GM23338 (cell line): ENCODE measurements around the gene PAM. TPM values are rescaled to one million over a fixed set of nuclear protein-coding genes. Genes with fewer than 3 reads are reported as not detected.

ENCODE experiments used
- ATAC-seq: fragments of 200-7000 bp; cut with Tn5 transposase; 3 replicates; pipeline ENCODE4 v1.9.1; 2020
- DNase-seq: peaks from one replicate; pipeline ENCODE4 v3.0.0-alpha.2; 2015; ENCODE audit warnings: low spot score
- H2AFZ ChIP-seq: fragments of 200-600 bp; sonication (generic); 2 replicates; pipeline ENCODE4 v1.8.0; 2016; ENCODE audit warnings: antibody characterized with exemption, mild to moderate bottlenecking, moderate library complexity
- H3F3A ChIP-seq: fragments of 200-600 bp; sonication (generic); replicated peaks from 2 replicates; pipeline ENCODE4 v1.8.0; 2017; ENCODE audit warnings: antibody characterized with exemption, mixed run types, low read depth
- H3K27ac ChIP-seq: fragments of 200-600 bp; sonication (generic); 2 replicates; pipeline ENCODE4 v1.6.1; 2016; ENCODE audit warnings: low read depth
- H3K27me3 ChIP-seq: fragments of 200-600 bp; sonication (generic); 2 replicates; pipeline ENCODE4 v1.8.0; 2016; ENCODE audit warnings: mild to moderate bottlenecking, mixed run types, moderate library complexity; ENCODE audit not compliant: insufficient read depth
- H3K36me3 ChIP-seq: fragments of 200-600 bp; sonication (generic); 2 replicates; pipeline ENCODE4 v1.8.0; 2016; ENCODE audit warnings: mild to moderate bottlenecking; ENCODE audit not compliant: insufficient read depth
- H3K4me1 ChIP-seq: fragments of 200-600 bp; sonication (generic); 2 replicates; pipeline ENCODE4 v1.8.0; 2016; ENCODE audit warnings: mild to moderate bottlenecking, moderate library complexity; ENCODE audit not compliant: insufficient read depth
- H3K4me2 ChIP-seq: fragments of 200-600 bp; sonication (generic); 2 replicates; pipeline ENCODE4 v1.7.1; 2017; ENCODE audit warnings: mixed run types
- H3K4me3 ChIP-seq: fragments of 200-600 bp; sonication (generic); 2 replicates; pipeline ENCODE4 v1.6.1; 2016; ENCODE audit warnings: mixed run types
- H3K79me2 ChIP-seq: fragments of 200-600 bp; sonication (generic); replicated peaks from 2 replicates; pipeline ENCODE4 v1.8.0; 2017; ENCODE audit warnings: mild to moderate bottlenecking; ENCODE audit not compliant: insufficient read depth
- H3K9me2 ChIP-seq: fragments of 200-600 bp; sonication (generic); 2 replicates; pipeline ENCODE4 v1.8.0; 2017; ENCODE audit not compliant: insufficient read depth
- H4K20me1 ChIP-seq: fragments of 200-600 bp; sonication (generic); replicated peaks from 2 replicates; pipeline ENCODE4 v1.8.0; 2017; ENCODE audit warnings: mild to moderate bottlenecking; ENCODE audit not compliant: insufficient read depth
- H3K27ac Mint-ChIP-seq: 2 replicates; pipeline ENCODE4 v1.8.0; 2020; ENCODE audit warnings: inconsistent platforms, mild to moderate bottlenecking, moderate library complexity, mixed read lengths
- H3K27me3 Mint-ChIP-seq: 3 replicates; pipeline ENCODE4 v1.8.0; 2022; ENCODE audit warnings: low read depth, mild to moderate bottlenecking, moderate library complexity, mixed read lengths, inconsistent platforms; ENCODE audit not compliant: insufficient read depth, poor library complexity
- H3K36me3 Mint-ChIP-seq: 3 replicates; pipeline ENCODE4 v1.8.0; 2021; ENCODE audit warnings: low read depth, mild to moderate bottlenecking, inconsistent platforms, moderate library complexity, mixed read lengths
- H3K4me1 Mint-ChIP-seq: 3 replicates; pipeline ENCODE4 v1.8.0; 2020; ENCODE audit warnings: mild to moderate bottlenecking, inconsistent platforms, mixed read lengths
- H3K4me3 Mint-ChIP-seq: 3 replicates; pipeline ENCODE4 v1.8.0; 2021; ENCODE audit warnings: moderate library complexity, mild to moderate bottlenecking, inconsistent platforms, mixed read lengths
- H3K9me3 Mint-ChIP-seq: 3 replicates; pipeline ENCODE4 v1.8.0; 2020; ENCODE audit warnings: moderate library complexity, mild to moderate bottlenecking, inconsistent platforms, mixed read lengths
- CREB1 ChIP-seq: fragments of 250-450 bp; sonication (Bioruptor Pico); IDR thresholded peaks from 2 replicates; pipeline ENCODE4 v1.5.0; 2020; ENCODE audit warnings: low read depth, mild to moderate bottlenecking, moderate library complexity
- EZH2 ChIP-seq: fragments of 200-600 bp; sonication (generic); IDR thresholded peaks from one replicate; pipeline ENCODE4 v1.8.0; 2017; ENCODE audit warnings: antibody characterized with exemption, mild to moderate bottlenecking, low read depth; ENCODE audit not compliant: unreplicated experiment
- NANOG ChIP-seq: IDR thresholded peaks from 2 replicates; pipeline ENCODE4 v1.6.1; 2016; ENCODE audit warnings: antibody characterized with exemption, borderline replicate concordance
- STAT1 ChIP-seq: IDR thresholded peaks from one replicate; pipeline ENCODE4 v1.6.1; 2016; ENCODE audit warnings: antibody characterized with exemption; ENCODE audit not compliant: unreplicated experiment
- polyA plus RNA-seq: library from polyadenylated mRNA; unstranded; fragments of >200 nt; fragmentation: Nextera tagmentation; extraction: Ambion mirVana; gene quantifications from 2 replicates; pipeline ENCODE4 v1.2.1, GENCODE V29; 2016
- total RNA-seq: library from RNA; depleted of rRNA; stranded (reverse); fragments of >200 nt; shearing (Covaris generic); gene quantifications from 2 replicates; pipeline ENCODE4 v1.2.3, GENCODE V29; 2014
- TF ChIP-seq, protein P1 (sequence below), 2 experiments: fragments of 200-600 bp in 1 of 2; sonication (generic) in 1 of 2; conservative IDR thresholded peaks; 2 replicates each; pipeline versions ENCODE4 v1.5.1 to v1.6.1; 2016 to 2017; ENCODE audit warnings: antibody characterized with exemption in 2 of 2, low read depth in 2 of 2, mild to moderate bottlenecking in 2 of 2, moderate library complexity in 1 of 2
- TF ChIP-seq, protein P2 (sequence below): IDR thresholded peaks from 2 replicates; pipeline ENCODE4 v1.6.1; 2016; ENCODE audit warnings: antibody characterized with exemption
- TF ChIP-seq, protein P3 (sequence below): fragments of 250-450 bp; sonication (Bioruptor Pico); IDR thresholded peaks from 2 replicates; pipeline ENCODE4 v1.5.0; 2020; ENCODE audit warnings: mild to moderate bottlenecking, moderate library complexity

The PAM gene
- total and polyA plus RNA-seq, 2 experiments from 2014 or later = 33.9 to 79.4 TPM

DNA sequence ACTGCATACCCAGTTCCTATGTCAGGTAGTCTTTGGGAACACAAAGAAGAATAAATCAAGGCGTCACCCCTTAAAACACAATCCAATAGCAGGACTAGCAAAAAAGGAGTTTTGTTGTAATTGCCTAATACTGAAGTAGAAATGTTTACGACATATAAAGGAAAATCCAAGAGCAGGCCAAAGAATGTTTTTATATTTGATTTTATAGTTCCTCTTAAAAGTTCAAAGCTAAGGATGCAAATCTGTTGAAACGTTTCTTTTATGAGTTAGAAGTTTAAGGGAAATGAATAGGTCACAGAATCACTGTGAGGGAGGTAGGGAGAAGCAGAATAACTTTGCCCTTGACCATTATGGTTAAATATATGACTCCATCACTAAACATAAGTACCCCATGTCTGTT is 136.1 kb downstream of the PAM start:
- H3K79me2 ChIP-seq = no peaks in the 10 kb centered on the region
- Mint-ChIP-seq H3K27ac (no peak overlapping the region), H3K4me1 (peaks cover 10% of the 10 kb centered on the region; the same call in 2 of the 3 replicates), H3K36me3 (no peaks in the 10 kb centered on the region; the same call in 2 of the 3 replicates), H3K9me3 (no peaks in the 10 kb centered on the region), H3K4me3 (no peak overlapping the region), H3K27me3 (no peaks in the 10 kb centered on the region)
- DNase-seq (no peak), ATAC-seq (no peak)
- H3K36me3 ChIP-seq = no peaks in the 10 kb centered on the region
- H3K4me3 ChIP-seq = no peak overlapping the region
- H2AFZ ChIP-seq = no peak overlapping the region
- H3K4me1 ChIP-seq = no peaks in the 10 kb centered on the region
- H3K4me2 ChIP-seq = no peak overlapping the region
- H4K20me1 ChIP-seq = no peaks in the 10 kb centered on the region
- no peaks in the 10 kb centered on the region for H3F3A ChIP-seq
- H3K27me3 ChIP-seq = no peaks in the 10 kb centered on the region
- H3K9me2 ChIP-seq = no peaks in the 10 kb centered on the region
- TF ChIP-seq STAT1 (no peak), CREB1 (CRISPR knock-in tag) (no peak), EZH2 (no peak), NANOG (no peak)
- TF ChIP-seq, protein P1, sequence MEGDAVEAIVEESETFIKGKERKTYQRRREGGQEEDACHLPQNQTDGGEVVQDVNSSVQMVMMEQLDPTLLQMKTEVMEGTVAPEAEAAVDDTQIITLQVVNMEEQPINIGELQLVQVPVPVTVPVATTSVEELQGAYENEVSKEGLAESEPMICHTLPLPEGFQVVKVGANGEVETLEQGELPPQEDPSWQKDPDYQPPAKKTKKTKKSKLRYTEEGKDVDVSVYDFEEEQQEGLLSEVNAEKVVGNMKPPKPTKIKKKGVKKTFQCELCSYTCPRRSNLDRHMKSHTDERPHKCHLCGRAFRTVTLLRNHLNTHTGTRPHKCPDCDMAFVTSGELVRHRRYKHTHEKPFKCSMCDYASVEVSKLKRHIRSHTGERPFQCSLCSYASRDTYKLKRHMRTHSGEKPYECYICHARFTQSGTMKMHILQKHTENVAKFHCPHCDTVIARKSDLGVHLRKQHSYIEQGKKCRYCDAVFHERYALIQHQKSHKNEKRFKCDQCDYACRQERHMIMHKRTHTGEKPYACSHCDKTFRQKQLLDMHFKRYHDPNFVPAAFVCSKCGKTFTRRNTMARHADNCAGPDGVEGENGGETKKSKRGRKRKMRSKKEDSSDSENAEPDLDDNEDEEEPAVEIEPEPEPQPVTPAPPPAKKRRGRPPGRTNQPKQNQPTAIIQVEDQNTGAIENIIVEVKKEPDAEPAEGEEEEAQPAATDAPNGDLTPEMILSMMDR (conservative IDR thresholded peaks at IDR 0.05; ENCODE audit: low read depth in 2 of 2) = no peak
- TF ChIP-seq, protein P2, sequence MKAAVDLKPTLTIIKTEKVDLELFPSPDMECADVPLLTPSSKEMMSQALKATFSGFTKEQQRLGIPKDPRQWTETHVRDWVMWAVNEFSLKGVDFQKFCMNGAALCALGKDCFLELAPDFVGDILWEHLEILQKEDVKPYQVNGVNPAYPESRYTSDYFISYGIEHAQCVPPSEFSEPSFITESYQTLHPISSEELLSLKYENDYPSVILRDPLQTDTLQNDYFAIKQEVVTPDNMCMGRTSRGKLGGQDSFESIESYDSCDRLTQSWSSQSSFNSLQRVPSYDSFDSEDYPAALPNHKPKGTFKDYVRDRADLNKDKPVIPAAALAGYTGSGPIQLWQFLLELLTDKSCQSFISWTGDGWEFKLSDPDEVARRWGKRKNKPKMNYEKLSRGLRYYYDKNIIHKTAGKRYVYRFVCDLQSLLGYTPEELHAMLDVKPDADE = no peak
- TF ChIP-seq, protein P3, sequence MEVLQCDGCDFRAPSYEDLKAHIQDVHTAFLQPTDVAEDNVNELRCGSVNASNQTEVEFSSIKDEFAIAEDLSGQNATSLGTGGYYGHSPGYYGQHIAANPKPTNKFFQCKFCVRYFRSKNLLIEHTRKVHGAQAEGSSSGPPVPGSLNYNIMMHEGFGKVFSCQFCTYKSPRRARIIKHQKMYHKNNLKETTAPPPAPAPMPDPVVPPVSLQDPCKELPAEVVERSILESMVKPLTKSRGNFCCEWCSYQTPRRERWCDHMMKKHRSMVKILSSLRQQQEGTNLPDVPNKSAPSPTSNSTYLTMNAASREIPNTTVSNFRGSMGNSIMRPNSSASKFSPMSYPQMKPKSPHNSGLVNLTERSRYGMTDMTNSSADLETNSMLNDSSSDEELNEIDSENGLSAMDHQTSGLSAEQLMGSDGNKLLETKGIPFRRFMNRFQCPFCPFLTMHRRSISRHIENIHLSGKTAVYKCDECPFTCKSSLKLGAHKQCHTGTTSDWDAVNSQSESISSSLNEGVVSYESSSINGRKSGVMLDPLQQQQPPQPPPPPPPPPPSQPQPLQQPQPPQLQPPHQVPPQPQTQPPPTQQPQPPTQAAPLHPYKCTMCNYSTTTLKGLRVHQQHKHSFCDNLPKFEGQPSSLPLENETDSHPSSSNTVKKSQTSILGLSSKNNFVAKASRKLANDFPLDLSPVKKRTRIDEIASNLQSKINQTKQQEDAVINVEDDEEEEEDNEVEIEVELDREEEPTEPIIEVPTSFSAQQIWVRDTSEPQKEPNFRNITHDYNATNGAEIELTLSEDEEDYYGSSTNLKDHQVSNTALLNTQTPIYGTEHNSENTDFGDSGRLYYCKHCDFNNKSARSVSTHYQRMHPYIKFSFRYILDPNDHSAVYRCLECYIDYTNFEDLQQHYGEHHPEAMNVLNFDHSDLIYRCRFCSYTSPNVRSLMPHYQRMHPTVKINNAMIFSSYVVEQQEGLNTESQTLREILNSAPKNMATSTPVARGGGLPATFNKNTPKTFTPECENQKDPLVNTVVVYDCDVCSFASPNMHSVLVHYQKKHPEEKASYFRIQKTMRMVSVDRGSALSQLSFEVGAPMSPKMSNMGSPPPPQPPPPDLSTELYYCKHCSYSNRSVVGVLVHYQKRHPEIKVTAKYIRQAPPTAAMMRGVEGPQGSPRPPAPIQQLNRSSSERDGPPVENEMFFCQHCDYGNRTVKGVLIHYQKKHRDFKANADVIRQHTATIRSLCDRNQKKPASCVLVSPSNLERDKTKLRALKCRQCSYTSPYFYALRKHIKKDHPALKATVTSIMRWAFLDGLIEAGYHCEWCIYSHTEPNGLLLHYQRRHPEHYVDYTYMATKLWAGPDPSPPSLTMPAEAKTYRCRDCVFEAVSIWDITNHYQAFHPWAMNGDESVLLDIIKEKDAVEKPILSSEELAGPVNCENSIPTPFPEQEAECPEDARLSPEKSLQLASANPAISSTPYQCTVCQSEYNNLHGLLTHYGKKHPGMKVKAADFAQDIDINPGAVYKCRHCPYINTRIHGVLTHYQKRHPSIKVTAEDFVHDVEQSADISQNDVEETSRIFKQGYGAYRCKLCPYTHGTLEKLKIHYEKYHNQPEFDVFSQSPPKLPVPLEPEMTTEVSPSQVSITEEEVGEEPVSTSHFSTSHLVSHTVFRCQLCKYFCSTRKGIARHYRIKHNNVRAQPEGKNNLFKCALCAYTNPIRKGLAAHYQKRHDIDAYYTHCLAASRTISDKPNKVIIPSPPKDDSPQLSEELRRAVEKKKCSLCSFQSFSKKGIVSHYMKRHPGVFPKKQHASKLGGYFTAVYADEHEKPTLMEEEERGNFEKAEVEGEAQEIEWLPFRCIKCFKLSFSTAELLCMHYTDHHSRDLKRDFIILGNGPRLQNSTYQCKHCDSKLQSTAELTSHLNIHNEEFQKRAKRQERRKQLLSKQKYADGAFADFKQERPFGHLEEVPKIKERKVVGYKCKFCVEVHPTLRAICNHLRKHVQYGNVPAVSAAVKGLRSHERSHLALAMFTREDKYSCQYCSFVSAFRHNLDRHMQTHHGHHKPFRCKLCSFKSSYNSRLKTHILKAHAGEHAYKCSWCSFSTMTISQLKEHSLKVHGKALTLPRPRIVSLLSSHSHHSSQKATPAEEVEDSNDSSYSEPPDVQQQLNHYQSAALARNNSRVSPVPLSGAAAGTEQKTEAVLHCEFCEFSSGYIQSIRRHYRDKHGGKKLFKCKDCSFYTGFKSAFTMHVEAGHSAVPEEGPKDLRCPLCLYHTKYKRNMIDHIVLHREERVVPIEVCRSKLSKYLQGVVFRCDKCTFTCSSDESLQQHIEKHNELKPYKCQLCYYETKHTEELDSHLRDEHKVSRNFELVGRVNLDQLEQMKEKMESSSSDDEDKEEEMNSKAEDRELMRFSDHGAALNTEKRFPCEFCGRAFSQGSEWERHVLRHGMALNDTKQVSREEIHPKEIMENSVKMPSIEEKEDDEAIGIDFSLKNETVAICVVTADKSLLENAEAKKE (CRISPR knock-in tag) = no peak
- H3K27ac ChIP-seq = no peak overlapping the region
